ENCODE data around the gene SCYGR5. TPM values are rescaled to one million over a fixed set of nuclear protein-coding genes. Genes with fewer than 3 reads are reported as not detected.
"Not testable (repeated sequence)": the region's sequence is repeated elsewhere in the genome, so short reads cannot be mapped to it uniquely, and the experiment has no call there.

The SCYGR5 gene
- total RNA-seq, 1 donor from 2014 or later: not detected

DNA sequence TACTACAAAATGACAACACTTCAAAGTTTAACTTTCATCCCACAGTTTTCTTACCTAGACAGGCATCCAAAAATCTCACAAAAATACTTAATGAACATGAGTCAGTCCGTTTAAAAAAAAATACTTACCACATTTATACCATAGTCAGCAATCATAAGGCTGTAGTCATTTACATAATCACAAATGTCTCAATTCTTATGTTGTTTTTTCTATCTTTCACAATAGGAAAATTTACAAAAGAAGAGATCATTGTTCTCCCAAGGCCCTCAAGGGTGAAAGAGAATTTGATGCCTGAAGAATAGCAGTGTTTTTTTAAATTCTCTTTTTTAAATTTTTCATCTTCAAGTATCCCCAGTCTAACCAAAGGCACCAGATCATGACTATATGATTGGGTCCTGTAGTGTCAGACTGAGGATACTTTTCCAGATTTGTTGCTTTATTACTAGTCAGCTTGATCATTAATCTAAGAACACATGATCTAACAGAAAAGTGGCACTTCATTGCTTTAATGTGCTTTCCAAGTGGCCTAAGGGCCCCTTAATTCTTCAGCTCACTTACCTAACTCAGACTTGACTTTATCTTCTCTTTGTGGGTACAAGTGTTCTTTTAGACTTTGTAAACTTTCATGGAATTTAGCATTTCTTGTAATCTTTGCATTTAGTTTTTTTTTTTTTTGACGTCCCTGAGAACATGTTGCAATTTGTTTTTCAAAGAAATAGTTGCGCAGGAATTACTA lies 4.7 kb downstream of the SCYGR5 start:
- Mint-ChIP-seq H3K27ac (ENCODE audit: unreplicated experiment) (no peak overlapping the region), H3K27me3 (ENCODE audit: unreplicated experiment) (no peaks in the 10 kb centered on the region), H3K4me3 (ENCODE audit: unreplicated experiment) (no peak overlapping the region), H3K4me1 (ENCODE audit: low read depth, unreplicated experiment) (peaks cover 3% of the 10 kb centered on the region), H3K9me3 (ENCODE audit: unreplicated experiment) (peaks cover 1% of the 10 kb centered on the region), H3K36me3 (ENCODE audit: unreplicated experiment) (no peaks in the 10 kb centered on the region)
- no peak for TF ChIP-seq CTCF (IDR thresholded peaks at IDR 0.05; ENCODE audit: partially characterized antibody, unreplicated experiment)
- no peak for DNase-seq

- not testable (repeated sequence) for H3K27me3 Mint-ChIP-seq (ENCODE audit: unreplicated experiment); DNase-seq; H3K4me1 Mint-ChIP-seq (ENCODE audit: low read depth, unreplicated experiment); H3K36me3 Mint-ChIP-seq (ENCODE audit: unreplicated experiment); H3K4me3 Mint-ChIP-seq (ENCODE audit: unreplicated experiment); H3K9me3 Mint-ChIP-seq (ENCODE audit: unreplicated experiment); H3K27ac Mint-ChIP-seq (ENCODE audit: unreplicated experiment)
Measured at GRCh38 chr2:227673620-227674019, 7.0 kb downstream of the SCYGR5 start.

GRCh38 chr2:227674485-227674884 lies 7.9 kb downstream of the SCYGR5 start:
- Mint-ChIP-seq H3K4me3 (ENCODE audit: unreplicated experiment) (no peak overlapping the region), H3K27me3 (ENCODE audit: unreplicated experiment) (no peaks in the 10 kb centered on the region), H3K9me3 (ENCODE audit: unreplicated experiment) (no peaks in the 10 kb centered on the region), H3K4me1 (ENCODE audit: low read depth, unreplicated experiment) (no peaks in the 10 kb centered on the region), H3K36me3 (ENCODE audit: unreplicated experiment) (no peaks in the 10 kb centered on the region), H3K27ac (ENCODE audit: unreplicated experiment) (no peak overlapping the region)
- TF ChIP-seq CTCF (IDR thresholded peaks at IDR 0.05; ENCODE audit: partially characterized antibody, unreplicated experiment): no peak
- no peak for DNase-seq

GRCh38 chr2:227677928-227678327 lies 11.3 kb downstream of the SCYGR5 start:
- H3K27ac Mint-ChIP-seq (ENCODE audit: unreplicated experiment): no peak overlapping the region
- DNase-seq: no peak
- no peak overlapping the region for H3K4me3 Mint-ChIP-seq (ENCODE audit: unreplicated experiment)
- H3K36me3 Mint-ChIP-seq (ENCODE audit: unreplicated experiment): no peaks in the 10 kb centered on the region
- no peaks in the 10 kb centered on the region for H3K4me1 Mint-ChIP-seq (ENCODE audit: low read depth, unreplicated experiment)
- no peaks in the 10 kb centered on the region for H3K27me3 Mint-ChIP-seq (ENCODE audit: unreplicated experiment)
- no peaks in the 10 kb centered on the region for H3K9me3 Mint-ChIP-seq (ENCODE audit: unreplicated experiment)
- TF ChIP-seq CTCF (IDR thresholded peaks at IDR 0.05; ENCODE audit: partially characterized antibody, unreplicated experiment): no peak

DNA sequence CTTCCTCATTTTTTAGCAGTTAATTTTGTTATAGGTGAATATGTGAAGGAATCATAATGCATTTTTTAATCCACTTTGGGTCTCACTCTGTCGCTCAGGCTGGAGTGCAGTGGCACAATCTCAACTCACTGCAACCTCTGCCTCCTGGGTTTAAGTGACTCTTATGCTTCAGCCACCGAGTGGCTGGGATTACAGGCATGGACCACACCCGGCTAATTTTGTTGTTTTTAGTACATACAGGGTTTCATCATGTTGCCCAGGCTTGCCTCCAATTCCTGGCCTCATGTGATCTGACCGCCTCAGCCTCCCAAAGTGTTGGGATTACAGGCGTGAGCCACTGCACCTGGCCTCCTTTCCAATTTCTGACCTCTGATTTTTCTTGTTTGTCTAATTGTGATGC lies 17.7 kb downstream of the SCYGR5 start:
- Mint-ChIP-seq H3K4me3 (ENCODE audit: unreplicated experiment) (no peak overlapping the region), H3K27ac (ENCODE audit: unreplicated experiment) (no peak overlapping the region), H3K27me3 (ENCODE audit: unreplicated experiment) (no peaks in the 10 kb centered on the region), H3K4me1 (ENCODE audit: low read depth, unreplicated experiment) (peaks cover 5% of the 10 kb centered on the region), H3K36me3 (ENCODE audit: unreplicated experiment) (no peaks in the 10 kb centered on the region), H3K9me3 (ENCODE audit: unreplicated experiment) (no peaks in the 10 kb centered on the region)
- no peak for TF ChIP-seq CTCF (IDR thresholded peaks at IDR 0.05; ENCODE audit: partially characterized antibody, unreplicated experiment)
- no peak for DNase-seq
